HG02938 (cell line): Measurements from ENCODE around the gene PSME4.
"Not testable (repeated sequence)": the region's sequence is repeated elsewhere in the genome, so short reads cannot be mapped to it uniquely, and the experiment has no call there.

Experiments used
- ATAC-seq: cut with Tn5 transposase; IDR thresholded peaks from one replicate; pipeline ENCODE4 v1.9.1; 2021; ENCODE audit warnings: mild to moderate bottlenecking, moderate library complexity; ENCODE audit not compliant: unreplicated experiment

Gene PSME4

DNA sequence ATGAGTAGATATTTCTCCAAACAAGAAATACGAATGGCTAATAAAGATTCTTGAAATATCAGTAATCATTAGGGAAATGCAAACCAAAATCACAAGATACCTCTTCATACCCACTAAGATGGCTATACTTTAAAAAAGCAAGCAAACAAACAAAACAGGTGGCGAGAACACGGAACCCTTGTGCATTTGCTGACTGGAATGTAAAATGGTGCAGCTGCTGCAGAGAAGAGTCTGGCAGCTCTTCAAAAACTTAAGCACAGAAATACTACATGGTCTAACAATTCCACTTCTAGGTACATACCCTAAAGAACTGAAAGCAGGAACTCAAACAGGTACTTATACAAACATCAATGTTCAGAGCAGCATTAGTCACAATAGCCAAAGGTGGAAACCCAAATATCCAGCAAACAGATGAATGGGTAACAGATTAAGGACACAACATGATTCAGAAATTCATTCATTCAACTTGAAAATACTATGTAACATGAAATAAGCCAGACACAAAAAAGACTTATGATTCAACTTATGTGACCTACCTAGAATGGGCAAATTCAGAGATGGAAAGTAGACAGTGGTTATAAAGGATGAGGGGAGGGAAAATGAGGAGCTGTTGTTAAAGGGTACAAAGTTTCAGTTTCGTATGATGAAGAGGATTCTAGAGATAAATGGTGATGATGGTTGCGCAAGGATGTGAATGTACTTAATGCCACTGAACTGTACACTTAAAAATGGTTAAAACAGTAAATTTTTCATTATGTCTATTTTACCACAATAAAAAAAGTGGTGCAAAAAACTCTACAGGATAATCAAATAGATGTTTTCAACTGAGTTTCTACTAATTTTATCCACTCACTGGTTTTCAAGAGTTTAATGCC is 84.2 kb downstream of the PSME4 start:
- no peak for ATAC-seq

GRCh38 chr2:53884883-53885282 is 85.9 kb downstream of the PSME4 start:
- no peak for ATAC-seq

DNA sequence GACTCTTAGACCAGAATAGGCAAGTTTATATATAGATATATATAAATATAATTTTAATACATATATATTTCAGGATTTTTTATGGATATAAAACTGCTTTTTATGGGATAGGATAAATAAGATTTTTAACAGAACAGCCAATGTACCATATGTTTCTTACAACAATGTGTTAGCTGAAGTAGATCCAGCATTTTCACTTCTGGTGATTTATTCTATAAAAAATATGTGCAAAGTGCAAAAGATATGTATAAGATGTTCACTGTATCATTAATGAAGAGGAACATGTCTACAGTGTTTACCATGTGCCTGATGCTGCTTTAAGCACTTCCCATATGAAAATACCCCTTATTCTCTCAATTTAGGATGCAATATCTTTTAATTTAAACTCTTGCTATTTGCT is 88.8 kb downstream of the PSME4 start:
- ATAC-seq: no peak

- no peak for ATAC-seq
These were observed 89.4 kb downstream of the PSME4 start for GRCh38 chr2:53881360-53881759.

- ATAC-seq: no peak
These were observed 90.0 kb downstream of the PSME4 start for GRCh38 chr2:53880756-53881155.

- ATAC-seq: no peak
These were observed 93.2 kb downstream of the PSME4 start for GRCh38 chr2:53877556-53877955.

GRCh38 chr2:53877112-53877511 is 93.7 kb downstream of the PSME4 start:
- ATAC-seq: no peak

DNA sequence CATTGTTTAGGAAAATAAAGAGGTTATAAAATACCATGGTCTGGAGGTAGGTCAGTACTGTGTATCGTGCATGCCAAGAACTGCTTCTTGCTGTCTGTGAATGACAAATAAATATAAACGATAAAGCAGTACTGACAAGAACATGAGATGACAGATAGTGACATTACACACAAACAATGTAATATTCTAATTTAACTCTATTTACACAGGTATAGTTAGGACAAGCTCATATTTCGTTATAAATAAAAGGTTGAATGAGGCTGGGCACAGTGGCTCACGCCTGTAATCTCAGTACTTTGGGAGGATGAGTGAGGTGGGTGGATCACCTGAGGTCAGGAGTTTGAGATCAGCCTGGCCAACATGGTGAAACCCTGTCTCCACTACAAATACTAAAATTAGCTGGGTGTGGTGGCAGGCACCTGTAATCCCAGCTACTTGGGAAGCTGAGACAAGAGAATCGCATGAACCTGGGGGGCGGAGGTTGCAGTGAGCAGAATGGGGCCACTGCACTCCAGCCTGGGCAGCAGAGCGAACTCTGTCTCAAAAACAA is 96.3 kb downstream of the PSME4 start:
- ATAC-seq: no peak

DNA sequence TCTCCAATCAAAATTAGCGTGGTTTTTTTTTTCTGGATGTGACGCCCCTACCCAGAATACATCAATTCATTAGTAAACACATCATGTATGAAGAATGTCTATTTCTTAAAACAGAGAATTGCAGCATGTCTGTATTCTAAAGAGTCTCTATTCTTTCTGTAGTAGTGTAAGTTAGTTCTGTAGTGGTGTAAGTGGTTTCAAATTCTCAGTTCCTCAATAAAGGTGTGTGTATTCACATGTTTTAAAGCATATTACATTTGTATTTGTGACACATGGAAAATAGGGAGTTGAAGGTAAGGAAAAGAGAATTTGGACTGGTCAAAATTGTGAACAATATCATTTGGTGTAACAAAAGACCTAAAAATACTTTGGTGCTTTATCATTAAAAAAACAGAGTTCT is 103.0 kb downstream of the PSME4 start:
- no peak for ATAC-seq

- no peak for ATAC-seq
These were observed 103.6 kb downstream of the PSME4 start for GRCh38 chr2:53867169-53867568.

GRCh38 chr2:53865962-53866361 is 104.8 kb downstream of the PSME4 start:
- no peak for ATAC-seq

- ATAC-seq: no peak
These were observed 105.5 kb downstream of the PSME4 start for GRCh38 chr2:53865264-53865663.

DNA sequence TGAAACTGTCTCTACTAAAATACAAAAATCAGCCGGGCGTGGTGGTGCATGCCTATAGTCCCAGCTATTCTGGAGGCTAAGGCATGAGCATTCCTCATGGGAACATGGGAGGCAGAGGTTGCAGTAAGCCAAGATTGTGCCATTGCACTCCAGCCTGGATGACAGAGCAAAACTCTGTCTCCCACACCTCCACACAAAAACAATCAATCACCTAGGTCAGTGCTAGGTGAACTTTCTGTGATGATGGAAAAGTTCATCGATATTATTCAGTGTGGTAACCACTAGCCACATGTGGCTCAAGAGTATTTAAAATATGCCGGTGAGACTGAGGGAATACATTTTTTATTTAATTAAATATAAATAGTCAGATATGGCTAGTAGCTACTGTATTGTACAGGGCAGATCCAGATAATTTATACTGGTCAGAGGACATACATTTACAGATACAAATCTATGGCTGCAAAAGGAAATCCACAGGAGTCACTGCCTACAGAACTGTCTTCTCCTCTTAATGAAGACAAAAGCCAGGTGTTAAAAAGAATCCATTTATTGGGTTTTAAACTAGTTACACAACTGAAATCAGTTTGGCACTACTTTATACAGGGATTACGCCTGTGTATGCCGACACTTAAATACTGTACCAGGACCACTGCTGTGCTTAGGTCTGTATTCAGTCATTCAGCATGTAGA is 107.1 kb downstream of the PSME4 start:
- no peak for ATAC-seq

- no peak for ATAC-seq
These were observed 109.0 kb downstream of the PSME4 start for GRCh38 chr2:53861824-53862223.

DNA sequence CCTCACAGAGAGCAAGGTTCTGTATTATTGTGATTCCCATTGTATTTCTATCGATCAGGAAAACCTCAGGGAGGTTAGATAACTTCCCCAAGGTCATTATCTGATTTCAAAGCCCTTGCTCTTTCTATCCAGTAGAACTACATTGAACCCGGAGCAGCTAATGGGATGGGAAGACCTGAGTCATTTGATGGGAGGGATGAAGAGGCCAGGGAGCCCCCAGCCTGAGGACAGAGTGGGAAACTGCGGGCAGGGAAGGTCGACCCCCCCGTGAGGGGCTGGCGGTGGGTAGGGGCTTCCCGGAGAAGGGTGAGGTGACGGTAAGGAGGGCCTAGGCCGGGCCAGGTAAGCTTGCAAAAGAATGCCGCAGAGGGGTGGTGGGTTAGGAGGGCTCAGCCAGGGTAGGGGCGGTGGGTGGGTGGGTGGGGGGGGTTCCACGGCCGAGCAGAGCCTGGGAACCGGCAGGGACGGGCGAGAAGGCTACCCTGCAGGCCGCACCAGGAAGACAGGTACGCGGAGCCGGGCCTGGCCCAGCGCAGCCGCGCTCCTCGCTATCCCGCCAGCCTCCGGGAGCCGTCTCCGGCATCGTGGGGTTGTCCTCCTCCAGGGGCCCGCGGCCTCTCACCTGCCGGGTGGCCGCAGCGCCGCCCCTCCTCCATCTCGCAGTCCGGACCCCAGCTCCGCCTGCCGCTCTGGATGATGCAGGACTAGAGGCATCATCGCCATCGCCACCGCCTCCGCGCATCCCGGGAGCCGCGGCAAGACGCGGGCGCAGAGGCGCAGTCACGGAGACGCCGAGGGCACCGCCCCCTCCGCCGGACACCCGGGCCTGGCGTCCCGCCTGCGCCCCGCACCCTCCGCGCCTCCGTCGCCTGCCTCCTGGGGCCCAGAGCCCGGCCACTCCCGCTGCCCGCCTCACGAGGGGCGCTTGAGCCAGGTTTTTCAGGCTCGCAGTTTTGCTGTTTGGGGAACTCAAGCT is 111.3 kb downstream of the PSME4 start, which contains the start of gene GPR75:
GPR75 (minus strand) TSS at position 762 of the 976 bp plus-strand sequence. CDS start 5,211 bp downstream, outside the sequence.
- no peak for ATAC-seq

- no peak for ATAC-seq
These were observed 114.5 kb downstream of the PSME4 start for GRCh38 chr2:53856272-53856671.

DNA sequence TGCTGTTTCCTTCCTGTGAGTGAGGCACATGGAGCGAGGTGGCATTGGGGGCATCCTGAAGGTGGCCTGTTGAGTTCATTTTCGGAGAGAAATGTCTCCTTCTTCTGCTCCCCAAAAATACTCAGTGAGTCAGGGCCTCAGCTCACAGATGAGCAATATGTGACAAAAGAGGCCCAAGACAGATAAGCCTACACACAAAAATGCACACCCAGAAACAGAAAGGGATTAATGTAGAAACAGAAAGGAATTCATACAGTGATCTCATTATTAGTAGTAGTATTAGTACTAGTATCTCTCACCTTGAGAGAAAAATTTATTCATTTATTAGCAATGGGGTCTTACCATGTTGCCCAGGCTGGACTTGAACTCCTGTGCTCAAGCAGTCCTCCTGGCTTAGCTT is 116.1 kb downstream of the PSME4 start:
- peak; percentile 42 for ATAC-seq

GRCh38 chr2:53852532-53852931 is 118.3 kb downstream of the PSME4 start:
- no peak for ATAC-seq

DNA sequence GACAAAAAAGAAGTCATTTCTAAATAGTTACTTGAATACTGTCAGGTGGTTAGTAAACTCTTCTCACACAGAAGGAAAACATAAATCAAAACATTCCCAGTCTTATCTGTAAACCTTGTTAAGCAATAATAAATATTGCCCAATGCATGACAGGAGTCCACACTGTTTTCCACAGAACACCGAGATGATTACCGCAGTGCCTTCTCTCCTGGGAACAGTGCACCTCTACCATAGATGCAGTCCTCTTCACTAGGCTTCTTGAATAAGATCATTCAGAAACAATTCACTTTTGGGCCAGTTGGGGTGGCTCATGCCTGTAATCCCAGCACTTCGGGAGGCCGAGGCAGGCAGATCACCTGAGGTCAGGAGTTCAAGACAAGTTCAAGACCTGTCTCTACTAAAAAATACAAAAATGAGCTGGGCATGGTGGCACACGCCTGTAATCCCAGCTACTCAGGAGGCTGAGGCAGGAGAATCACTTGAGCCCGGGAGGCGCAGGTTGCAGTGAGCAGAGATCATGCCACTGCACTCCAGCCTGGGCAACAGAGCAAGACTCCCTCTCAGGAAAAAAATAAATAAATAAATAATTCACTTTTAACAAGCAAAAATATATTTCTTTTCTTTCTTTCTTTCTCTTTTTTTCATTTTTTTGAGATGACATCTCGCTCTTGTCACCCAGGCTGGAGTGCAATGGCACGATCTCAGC is 119.6 kb downstream of the PSME4 start:
- ATAC-seq: not testable (repeated sequence)

- no peak for ATAC-seq
These were observed 122.7 kb downstream of the PSME4 start for GRCh38 chr2:53848062-53848461.
